T-helper 2 cell treated with Interferon-gamma antibody and Interleukin-4, amounts not matched to agents 5 μg/mL and 100 μg/mL, for 36 hours (primary cell): ENCODE data around the gene TMEM25.
"Not testable (repeated sequence)": the region's sequence is repeated elsewhere in the genome, so short reads cannot be mapped to it uniquely, and the experiment has no call there.

Experiments
- DNase-seq: peaks from one replicate; pipeline ENCODE4 v3.0.0; 2021; ENCODE audit warnings: low spot score
- H3K27ac Mint-ChIP-seq: one replicate; pipeline ENCODE4 v1.8.0; 2021; ENCODE audit warnings: mild to moderate bottlenecking, mixed read lengths
- H3K27me3 Mint-ChIP-seq: one replicate; pipeline ENCODE4 v1.8.0; 2021; ENCODE audit warnings: low read depth, mixed read lengths
- H3K36me3 Mint-ChIP-seq: one replicate; pipeline ENCODE4 v1.8.0; 2021; ENCODE audit warnings: low read depth, mixed read lengths
- H3K4me1 Mint-ChIP-seq: one replicate; pipeline ENCODE4 v1.8.0; 2021; ENCODE audit warnings: low read depth, mixed read lengths
- H3K4me3 Mint-ChIP-seq: one replicate; pipeline ENCODE4 v1.8.0; 2022; ENCODE audit warnings: mild to moderate bottlenecking, moderate library complexity, mixed read lengths
- H3K9me3 Mint-ChIP-seq: one replicate; pipeline ENCODE4 v1.8.0; 2021; ENCODE audit warnings: mixed read lengths

Gene TMEM25

GRCh38 chr11:118530683-118531596 lies at the start of gene TMEM25:
TSS of gene TMEM25 (plus strand) at chr11:118531192. CDS start at chr11:118531802, 610 bp downstream.
- no peaks in the 10 kb centered on the region for H3K9me3 Mint-ChIP-seq
- peak; percentile 76 for DNase-seq
- peak within 1 kb of the TSS; percentile 86 for H3K4me3 Mint-ChIP-seq
- H3K27me3 Mint-ChIP-seq = no peaks in the 10 kb centered on the region
- peaks cover 1% of the 10 kb centered on the region for H3K36me3 Mint-ChIP-seq
- H3K4me1 Mint-ChIP-seq = peaks cover 17% of the 10 kb centered on the region
- peak within 1 kb of the TSS; percentile 78 for H3K27ac Mint-ChIP-seq

DNA sequence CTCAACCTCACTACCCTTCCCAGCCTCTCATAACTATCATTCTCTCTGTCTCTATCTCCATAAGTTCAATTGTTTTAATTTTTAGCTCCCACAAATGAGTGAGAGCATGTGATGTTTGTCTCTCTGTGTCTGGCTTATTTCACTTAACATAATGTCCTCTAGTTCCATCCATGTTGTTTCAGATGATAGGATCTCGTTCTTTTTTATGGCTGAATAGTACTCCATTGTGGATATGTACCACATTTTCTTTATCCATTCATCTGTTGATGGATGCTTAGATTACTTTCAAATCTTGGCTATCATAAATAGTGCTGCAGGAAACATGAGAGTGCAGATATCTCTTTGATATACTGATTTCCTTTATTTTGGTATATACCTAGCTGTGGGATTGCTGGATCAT lies 49.8 kb upstream of the TMEM25 start:
- H3K36me3 Mint-ChIP-seq = peaks cover 70% of the 10 kb centered on the region
- H3K4me3 Mint-ChIP-seq, H3K27ac Mint-ChIP-seq, H3K4me1 Mint-ChIP-seq, H3K27me3 Mint-ChIP-seq, DNase-seq, H3K9me3 Mint-ChIP-seq: not testable (repeated sequence)

DNA sequence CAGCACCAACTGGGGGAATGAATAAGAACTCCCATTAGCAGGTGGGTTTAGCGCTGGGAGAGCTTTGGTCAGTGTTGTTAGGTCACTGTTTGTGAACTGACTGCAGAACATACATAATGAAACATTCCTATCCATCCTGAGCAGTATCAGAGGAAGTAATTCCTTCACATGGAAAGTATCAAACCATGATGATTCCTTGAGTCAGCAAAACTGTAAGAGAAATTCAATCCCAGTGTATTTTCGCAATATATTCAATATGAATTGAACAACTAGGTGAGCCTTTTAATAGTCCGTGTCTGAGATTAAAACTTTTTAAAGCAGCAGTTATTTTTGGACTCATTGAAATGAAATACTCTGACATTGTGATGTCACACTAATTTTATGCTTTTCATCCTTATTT lies 46.6 kb upstream of the TMEM25 start:
- peaks cover 4% of the 10 kb centered on the region for H3K4me1 Mint-ChIP-seq
- H3K36me3 Mint-ChIP-seq = peaks cover 54% of the 10 kb centered on the region
- H3K27me3 Mint-ChIP-seq = no peaks in the 10 kb centered on the region
- no peak overlapping the region for H3K27ac Mint-ChIP-seq
- no peak overlapping the region for H3K4me3 Mint-ChIP-seq
- H3K9me3 Mint-ChIP-seq = no peaks in the 10 kb centered on the region
- no peak for DNase-seq

GRCh38 chr11:118485273-118485672 lies 45.7 kb upstream of the TMEM25 start:
- Mint-ChIP-seq H3K4me1 (peaks cover 4% of the 10 kb centered on the region), H3K27ac (no peak overlapping the region), H3K4me3 (no peak overlapping the region), H3K27me3 (no peaks in the 10 kb centered on the region), H3K9me3 (no peaks in the 10 kb centered on the region), H3K36me3 (peaks cover 55% of the 10 kb centered on the region)
- DNase-seq = no peak

DNA sequence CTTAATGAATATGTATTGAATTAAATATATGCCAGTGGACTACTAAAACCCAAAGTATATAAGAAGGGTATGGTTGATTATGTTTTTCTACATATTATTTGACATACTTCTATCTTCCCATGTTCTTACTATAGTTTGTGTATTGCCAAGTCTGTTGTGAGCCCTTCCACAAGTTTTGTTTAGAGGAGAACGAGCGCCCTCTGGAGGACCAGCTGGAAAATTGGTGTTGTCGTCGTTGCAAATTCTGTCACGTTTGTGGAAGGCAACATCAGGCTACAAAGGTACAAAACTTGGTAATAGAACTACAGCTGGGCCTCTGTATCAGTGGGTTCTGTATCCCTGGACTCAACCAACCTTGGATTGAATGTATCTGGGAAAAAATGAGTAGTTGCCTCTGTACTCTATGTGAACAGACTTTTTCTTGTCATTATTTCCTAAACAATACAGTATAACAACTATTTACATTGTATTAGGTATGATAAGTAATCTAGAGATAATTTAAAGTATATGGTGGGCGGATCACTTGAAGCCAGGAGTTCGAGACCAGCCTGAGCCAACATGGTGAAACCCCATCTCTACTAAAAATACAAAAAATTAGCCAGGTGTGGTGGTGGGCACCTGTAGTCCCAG lies 42.4 kb upstream of the TMEM25 start:
- Mint-ChIP-seq H3K4me1 (peaks cover 4% of the 10 kb centered on the region), H3K27ac (no peak overlapping the region), H3K27me3 (no peaks in the 10 kb centered on the region), H3K9me3 (no peaks in the 10 kb centered on the region), H3K4me3 (no peak overlapping the region), H3K36me3 (peaks cover 49% of the 10 kb centered on the region)
- peak; percentile 56 for DNase-seq

DNA sequence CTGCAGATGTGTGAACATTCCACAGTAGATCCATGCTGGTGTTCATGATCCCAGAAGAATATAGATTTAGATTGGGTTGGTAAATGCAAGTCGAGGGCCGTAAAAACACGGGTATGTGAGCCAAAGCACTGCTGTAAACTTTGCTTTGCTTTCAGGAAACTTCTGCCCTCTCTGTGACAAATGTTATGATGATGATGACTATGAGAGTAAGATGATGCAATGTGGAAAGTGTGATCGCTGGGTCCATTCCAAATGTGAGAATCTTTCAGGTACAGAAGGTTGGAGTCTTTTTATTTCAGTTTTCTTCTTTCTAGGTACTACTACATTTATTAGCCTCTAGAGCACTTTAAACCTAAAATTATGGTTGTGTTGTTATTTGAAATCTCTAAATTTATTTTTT lies 40.0 kb upstream of the TMEM25 start:
- Mint-ChIP-seq H3K36me3 (peaks cover 47% of the 10 kb centered on the region), H3K27ac (no peak overlapping the region), H3K4me3 (no peak overlapping the region), H3K27me3 (no peaks in the 10 kb centered on the region), H3K4me1 (peaks cover 4% of the 10 kb centered on the region), H3K9me3 (no peaks in the 10 kb centered on the region)
- no peak for DNase-seq

GRCh38 chr11:118497831-118498230 lies 33.2 kb upstream of the TMEM25 start:
- H3K27me3 Mint-ChIP-seq = no peaks in the 10 kb centered on the region
- H3K27ac Mint-ChIP-seq = no peak overlapping the region
- no peak overlapping the region for H3K4me3 Mint-ChIP-seq
- H3K9me3 Mint-ChIP-seq = no peaks in the 10 kb centered on the region
- peaks cover 62% of the 10 kb centered on the region for H3K36me3 Mint-ChIP-seq
- H3K4me1 Mint-ChIP-seq = no peaks in the 10 kb centered on the region
- no peak for DNase-seq

- Mint-ChIP-seq H3K27ac (no peak overlapping the region), H3K27me3 (no peaks in the 10 kb centered on the region), H3K4me1 (no peaks in the 10 kb centered on the region), H3K36me3 (peaks cover 73% of the 10 kb centered on the region), H3K9me3 (no peaks in the 10 kb centered on the region), H3K4me3 (no peak overlapping the region)
- no peak for DNase-seq
Observed at GRCh38 chr11:118503216-118503615, 27.8 kb upstream of the TMEM25 start.

GRCh38 chr11:118511601-118512000 lies 19.4 kb upstream of the TMEM25 start:
- peaks cover 55% of the 10 kb centered on the region for H3K36me3 Mint-ChIP-seq
- DNase-seq = no peak
- no peaks in the 10 kb centered on the region for H3K27me3 Mint-ChIP-seq
- no peak overlapping the region for H3K4me3 Mint-ChIP-seq
- peaks cover 5% of the 10 kb centered on the region for H3K4me1 Mint-ChIP-seq
- no peaks in the 10 kb centered on the region for H3K9me3 Mint-ChIP-seq
- no peak overlapping the region for H3K27ac Mint-ChIP-seq

DNA sequence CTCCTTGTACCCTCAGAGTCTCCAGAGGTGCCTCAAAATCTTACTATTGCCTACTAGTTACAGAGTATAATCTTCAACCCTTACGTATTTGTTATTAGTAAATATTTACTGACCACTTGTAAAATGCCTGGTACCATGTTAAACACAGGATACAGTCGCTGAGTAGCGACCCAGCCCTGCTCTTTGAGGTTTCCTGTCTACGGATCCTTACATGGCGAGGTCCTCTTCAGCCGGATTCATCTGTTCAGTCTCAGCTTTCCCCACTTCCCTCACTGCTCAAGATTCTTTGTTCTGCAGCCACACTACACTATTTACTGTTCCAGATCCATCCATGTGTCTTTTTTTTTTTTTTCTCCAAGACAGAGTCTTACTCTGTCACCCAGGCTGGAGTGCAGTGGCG lies 16.9 kb upstream of the TMEM25 start:
- H3K36me3 Mint-ChIP-seq = peaks cover 53% of the 10 kb centered on the region
- peaks cover 5% of the 10 kb centered on the region for H3K4me1 Mint-ChIP-seq
- no peaks in the 10 kb centered on the region for H3K9me3 Mint-ChIP-seq
- no peak overlapping the region for H3K4me3 Mint-ChIP-seq
- no peaks in the 10 kb centered on the region for H3K27me3 Mint-ChIP-seq
- no peak for DNase-seq
- H3K27ac Mint-ChIP-seq = peak overlapping the region; percentile 58

DNA sequence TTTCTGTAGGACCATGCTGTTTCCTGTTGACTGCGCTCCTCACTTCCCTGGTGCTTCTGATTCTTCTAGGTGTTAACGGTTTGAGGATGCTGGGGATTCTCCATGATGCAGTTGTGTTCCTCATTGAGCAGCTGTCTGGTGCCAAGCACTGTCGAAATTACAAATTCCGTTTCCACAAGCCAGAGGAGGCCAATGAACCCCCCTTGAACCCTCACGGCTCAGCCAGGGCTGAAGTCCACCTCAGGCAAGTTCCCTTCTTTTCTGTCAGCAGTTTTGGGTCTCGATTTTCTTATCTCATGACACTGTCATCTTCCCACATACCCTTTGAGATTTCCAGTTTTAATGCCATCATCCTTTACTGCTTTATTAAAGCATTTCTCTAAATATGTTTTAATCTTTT lies 11.4 kb upstream of the TMEM25 start:
- Mint-ChIP-seq H3K27me3 (no peaks in the 10 kb centered on the region), H3K9me3 (no peaks in the 10 kb centered on the region), H3K4me3 (no peak overlapping the region), H3K4me1 (no peaks in the 10 kb centered on the region), H3K27ac (no peak overlapping the region), H3K36me3 (peaks cover 58% of the 10 kb centered on the region)
- no peak for DNase-seq

DNA sequence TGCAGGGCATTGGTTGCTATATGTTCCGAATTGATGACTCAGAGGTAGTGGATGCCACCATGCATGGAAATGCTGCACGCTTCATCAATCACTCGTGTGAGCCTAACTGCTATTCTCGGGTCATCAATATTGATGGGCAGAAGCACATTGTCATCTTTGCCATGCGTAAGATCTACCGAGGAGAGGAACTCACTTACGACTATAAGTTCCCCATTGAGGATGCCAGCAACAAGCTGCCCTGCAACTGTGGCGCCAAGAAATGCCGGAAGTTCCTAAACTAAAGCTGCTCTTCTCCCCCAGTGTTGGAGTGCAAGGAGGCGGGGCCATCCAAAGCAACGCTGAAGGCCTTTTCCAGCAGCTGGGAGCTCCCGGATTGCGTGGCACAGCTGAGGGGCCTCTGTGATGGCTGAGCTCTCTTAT lies 9.1 kb upstream of the TMEM25 start:
- DNase-seq = no peak
- no peaks in the 10 kb centered on the region for H3K4me1 Mint-ChIP-seq
- H3K36me3 Mint-ChIP-seq = peaks cover 50% of the 10 kb centered on the region
- no peak overlapping the region for H3K4me3 Mint-ChIP-seq
- no peaks in the 10 kb centered on the region for H3K9me3 Mint-ChIP-seq
- no peaks in the 10 kb centered on the region for H3K27me3 Mint-ChIP-seq
- H3K27ac Mint-ChIP-seq = no peak overlapping the region

DNA sequence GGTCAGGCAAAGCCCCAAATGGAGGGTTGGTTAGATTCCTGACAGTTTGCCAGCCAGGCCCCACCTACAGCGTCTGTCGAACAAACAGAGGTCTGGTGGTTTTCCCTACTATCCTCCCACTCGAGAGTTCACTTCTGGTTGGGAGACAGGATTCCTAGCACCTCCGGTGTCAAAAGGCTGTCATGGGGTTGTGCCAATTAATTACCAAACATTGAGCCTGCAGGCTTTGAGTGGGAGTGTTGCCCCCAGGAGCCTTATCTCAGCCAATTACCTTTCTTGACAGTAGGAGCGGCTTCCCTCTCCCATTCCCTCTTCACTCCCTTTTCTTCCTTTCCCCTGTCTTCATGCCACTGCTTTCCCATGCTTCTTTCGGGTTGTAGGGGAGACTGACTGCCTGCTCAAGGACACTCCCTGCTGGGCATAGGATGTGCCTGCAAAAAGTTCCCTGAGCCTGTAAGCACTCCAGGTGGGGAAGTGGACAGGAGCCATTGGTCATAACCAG lies 8.4 kb upstream of the TMEM25 start:
- Mint-ChIP-seq H3K36me3 (peaks cover 50% of the 10 kb centered on the region), H3K27ac (no peak overlapping the region), H3K27me3 (no peaks in the 10 kb centered on the region), H3K4me3 (no peak overlapping the region), H3K9me3 (no peaks in the 10 kb centered on the region), H3K4me1 (no peaks in the 10 kb centered on the region)
- DNase-seq = no peak

DNA sequence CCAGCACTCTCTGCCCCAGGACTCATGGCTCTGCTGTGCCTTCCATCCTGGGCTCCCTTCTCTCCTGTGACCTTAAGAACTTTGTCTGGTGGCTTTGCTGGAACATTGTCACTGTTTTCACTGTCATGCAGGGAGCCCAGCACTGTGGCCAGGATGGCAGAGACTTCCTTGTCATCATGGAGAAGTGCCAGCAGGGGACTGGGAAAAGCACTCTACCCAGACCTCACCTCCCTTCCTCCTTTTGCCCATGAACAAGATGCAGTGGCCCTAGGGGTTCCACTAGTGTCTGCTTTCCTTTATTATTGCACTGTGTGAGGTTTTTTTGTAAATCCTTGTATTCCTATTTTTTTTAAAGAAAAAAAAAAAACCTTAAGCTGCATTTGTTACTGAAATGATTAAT lies 6.6 kb upstream of the TMEM25 start:
- Mint-ChIP-seq H3K36me3 (peaks cover 45% of the 10 kb centered on the region), H3K27ac (no peak overlapping the region), H3K9me3 (no peaks in the 10 kb centered on the region), H3K27me3 (no peaks in the 10 kb centered on the region), H3K4me1 (peaks cover 4% of the 10 kb centered on the region), H3K4me3 (no peak overlapping the region)
- DNase-seq = no peak
